AG09319 (cell line): ENCODE measurements around the gene AKR1C4.
"Not testable (repeated sequence)": the region's sequence is repeated elsewhere in the genome, so short reads cannot be mapped to it uniquely, and the experiment has no call there.

ENCODE experiments used
- DNase-seq: peaks from one replicate; pipeline ENCODE4 v3.0.0-alpha.2; 2010; ENCODE audit warnings: low read depth; ENCODE audit errors: extremely low read depth
- TF ChIP-seq, protein P1 (sequence below): IDR thresholded peaks from 2 replicates; pipeline ENCODE4 v1.5.1; 2011; ENCODE audit warnings: low read depth, mild to moderate bottlenecking, inconsistent platforms, low read length, moderate library complexity

The AKR1C4 gene

DNA sequence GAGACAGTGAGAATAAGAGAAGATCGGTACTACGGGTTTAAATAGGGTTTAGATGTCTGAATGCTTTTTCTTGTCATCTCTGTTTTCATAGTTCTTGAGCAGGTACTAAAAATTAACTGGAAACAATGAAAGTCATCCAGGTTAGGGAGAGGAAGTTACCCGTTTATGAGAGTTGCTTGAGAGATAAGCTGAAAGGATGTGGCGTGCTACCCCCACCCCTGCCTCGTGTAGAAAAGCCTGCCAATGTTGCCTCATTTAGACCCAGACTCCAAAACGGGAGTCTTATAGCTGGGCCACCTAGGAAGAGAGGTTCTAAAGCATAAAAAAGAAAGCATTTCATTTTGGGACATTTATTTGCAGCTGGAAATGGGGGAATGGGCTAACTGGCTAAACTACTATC lies 10.2 kb downstream of the AKR1C4 start:
- no peak for DNase-seq
- TF ChIP-seq, protein P1, sequence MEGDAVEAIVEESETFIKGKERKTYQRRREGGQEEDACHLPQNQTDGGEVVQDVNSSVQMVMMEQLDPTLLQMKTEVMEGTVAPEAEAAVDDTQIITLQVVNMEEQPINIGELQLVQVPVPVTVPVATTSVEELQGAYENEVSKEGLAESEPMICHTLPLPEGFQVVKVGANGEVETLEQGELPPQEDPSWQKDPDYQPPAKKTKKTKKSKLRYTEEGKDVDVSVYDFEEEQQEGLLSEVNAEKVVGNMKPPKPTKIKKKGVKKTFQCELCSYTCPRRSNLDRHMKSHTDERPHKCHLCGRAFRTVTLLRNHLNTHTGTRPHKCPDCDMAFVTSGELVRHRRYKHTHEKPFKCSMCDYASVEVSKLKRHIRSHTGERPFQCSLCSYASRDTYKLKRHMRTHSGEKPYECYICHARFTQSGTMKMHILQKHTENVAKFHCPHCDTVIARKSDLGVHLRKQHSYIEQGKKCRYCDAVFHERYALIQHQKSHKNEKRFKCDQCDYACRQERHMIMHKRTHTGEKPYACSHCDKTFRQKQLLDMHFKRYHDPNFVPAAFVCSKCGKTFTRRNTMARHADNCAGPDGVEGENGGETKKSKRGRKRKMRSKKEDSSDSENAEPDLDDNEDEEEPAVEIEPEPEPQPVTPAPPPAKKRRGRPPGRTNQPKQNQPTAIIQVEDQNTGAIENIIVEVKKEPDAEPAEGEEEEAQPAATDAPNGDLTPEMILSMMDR: no peak

DNA sequence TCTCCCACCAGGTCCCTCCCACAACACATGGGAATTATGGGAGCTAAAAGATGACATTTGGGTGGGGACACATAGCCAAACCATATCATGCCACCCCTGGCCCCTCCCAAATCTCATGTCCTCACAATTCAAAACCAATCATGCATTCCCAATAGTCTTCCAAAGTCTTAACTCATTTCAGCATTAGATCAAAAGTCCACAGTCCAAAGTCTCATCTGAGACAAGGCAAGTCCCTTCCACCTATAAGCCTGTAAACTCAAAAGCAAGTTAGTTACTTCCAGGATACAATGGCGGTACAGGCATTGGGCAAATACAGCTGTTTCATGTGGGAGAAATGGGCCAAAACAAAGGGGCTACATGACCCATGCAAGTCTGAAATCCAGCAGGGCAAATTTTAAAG lies 13.1 kb downstream of the AKR1C4 start:
- not testable (repeated sequence) for DNase-seq

DNA sequence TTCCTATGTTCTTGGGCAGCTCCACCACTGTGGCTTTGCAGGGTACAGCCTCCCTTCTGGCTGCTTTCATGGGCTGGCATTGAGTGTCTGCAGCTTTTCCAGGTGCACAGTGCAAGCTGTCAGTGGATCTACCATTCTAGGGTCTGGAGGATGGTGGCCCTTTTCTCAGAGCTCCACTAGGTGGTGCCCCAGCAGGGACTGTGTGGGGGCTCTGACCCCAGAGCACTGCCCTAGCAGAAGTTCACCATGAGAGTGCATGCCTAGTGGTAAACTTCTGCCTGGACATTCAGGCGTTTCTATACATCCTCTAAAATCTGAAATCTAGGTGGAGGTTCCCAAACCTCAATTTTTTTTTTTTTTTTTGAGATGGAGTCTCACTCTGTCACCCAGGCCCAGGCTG lies 13.6 kb downstream of the AKR1C4 start:
- not testable (repeated sequence) for DNase-seq
- TF ChIP-seq, protein P1: peak; percentile 7

DNA sequence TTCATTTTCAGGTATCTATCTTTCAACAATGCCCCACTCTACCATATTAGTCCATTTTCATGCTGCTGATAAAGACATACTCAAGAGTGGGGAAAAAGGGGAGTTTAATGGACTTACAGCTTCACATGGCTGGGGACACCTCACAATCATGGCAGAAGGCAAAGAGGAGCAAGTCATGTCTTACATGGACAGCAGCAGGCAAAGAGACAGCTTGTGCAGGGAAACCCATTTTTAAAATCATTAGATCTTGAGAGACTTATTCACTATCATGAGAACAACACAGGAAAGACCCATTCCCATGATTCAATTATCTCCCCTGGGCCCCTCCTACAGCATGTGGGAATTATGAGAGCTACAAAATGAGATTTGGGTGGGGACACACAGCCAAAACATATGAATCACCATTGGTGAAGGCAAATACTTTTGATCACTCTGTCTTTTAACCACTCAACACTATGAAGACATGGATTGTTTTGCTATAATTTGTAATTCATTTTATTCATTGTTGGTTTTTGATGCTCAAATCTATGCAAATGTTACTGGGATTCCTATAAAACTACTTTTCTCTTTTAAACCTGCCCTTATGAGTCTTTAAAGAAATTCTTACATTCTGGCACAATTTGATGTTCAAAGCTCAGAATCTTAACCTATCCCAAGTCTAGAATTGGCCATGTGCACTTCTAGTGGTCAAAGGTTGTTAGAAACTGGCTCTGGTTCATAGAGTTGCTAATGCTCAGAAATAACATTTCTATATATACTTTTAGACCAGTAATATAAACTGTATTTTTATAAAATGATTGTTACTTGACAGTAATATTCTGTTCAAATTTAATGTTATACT lies 15.3 kb downstream of the AKR1C4 start:
- no peak for DNase-seq
- TF ChIP-seq, protein P1: no peak

DNA sequence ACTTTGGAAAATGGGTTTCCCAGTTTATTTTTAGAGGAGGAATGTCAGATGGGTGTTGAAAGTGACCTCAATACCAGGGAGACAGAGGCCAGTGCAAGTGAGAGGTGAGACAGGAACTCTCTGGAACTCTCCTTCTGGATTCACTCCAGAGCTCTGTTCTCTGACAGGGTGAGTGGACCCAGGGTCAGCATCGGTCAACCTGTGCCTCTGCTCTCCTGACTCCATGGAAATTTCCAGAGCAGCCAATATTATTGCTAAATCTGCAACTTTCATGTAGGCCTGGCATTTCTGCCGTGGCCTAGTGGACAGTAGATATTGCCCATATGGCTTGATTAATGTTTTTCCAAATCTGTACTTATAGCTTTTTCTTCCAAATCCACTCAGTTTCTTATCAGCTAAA lies 20.2 kb downstream of the AKR1C4 start:
- TF ChIP-seq, protein P1: no peak
- DNase-seq: no peak

DNA sequence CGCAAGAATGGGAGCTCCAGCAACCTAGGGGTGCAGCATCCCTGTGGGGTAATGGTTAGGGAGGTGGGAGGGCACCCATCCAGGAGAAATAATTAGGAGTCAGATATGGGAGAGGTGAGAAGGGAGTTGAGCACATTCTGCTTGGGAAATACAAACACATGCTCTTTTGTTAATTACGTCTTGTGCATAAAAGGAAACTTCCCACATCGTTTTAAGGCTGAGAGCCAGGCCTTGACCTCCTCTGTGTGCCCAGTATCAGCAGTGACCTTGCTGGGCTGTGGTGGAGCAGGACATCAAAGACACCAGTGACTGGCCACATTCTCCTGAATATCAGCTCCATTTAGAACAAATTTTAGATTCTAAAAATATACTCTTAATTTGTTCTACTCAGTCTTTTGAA lies 22.6 kb downstream of the AKR1C4 start:
- TF ChIP-seq, protein P1: no peak
- DNase-seq: no peak

DNA sequence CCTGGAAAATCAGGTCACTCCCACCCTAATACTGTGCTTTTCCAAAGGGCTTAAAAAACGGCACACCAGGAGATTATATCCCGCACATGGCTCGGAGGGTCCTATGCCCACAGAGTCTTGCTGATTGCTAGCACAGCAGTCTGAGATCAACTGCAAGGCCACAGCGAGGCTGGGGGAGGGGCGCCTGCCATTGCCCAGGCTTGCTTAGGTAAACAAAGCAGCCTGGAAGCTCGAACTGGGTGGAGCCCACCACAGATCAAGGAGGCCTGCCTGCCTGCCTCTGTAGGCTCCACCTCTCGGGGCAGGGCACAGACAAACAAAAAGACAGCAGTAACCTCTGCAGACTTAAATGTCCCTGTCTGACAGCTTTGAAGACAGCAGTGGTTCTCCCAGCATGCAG lies 26.3 kb downstream of the AKR1C4 start:
- not testable (repeated sequence) for DNase-seq

DNA sequence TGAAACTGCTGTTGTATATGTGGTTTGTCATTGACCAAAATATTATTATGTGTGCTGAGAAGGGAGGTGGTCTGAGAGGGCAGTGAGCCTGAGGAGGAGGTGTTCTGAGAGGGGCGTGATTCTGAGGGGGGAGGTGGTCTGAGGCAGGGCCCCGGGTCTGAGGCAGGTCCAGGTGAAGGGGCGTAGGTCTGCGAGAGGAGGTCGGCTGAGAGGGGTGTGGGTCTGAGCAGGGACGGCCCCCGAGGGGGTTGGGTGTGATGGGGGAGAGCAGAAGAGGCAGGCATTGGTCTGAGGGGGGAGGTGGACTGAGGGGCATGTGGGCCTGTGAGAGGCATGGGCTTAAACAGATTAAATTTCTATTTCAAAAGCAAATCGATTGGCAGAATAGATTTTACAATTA lies 32.4 kb downstream of the AKR1C4 start:
- no peak for DNase-seq
- TF ChIP-seq, protein P1: no peak
